ENCODE measurements around the gene PDGFRA. TPM values are rescaled to one million over a fixed set of nuclear protein-coding genes. Genes with fewer than 3 reads are reported as not detected.
A peak's percentile ranks its signal among the peaks of the same experiment; 100 is the strongest.

The PDGFRA gene
- total RNA-seq, 2 donors from 2014 or later, result 25.3 to 42.8 TPM

GRCh38 chr4:54228546-54228945 is 547 bp upstream of the PDGFRA start:
- Histone ChIP-seq H3K4me1 (peaks cover 0 to 67% of the 10 kb centered on the region in 2 donors), H3K9me3 (no peaks in the 10 kb centered on the region), H3K4me3 (peak overlapping the region; percentile 52 to 64), H3K27ac (peak overlapping the region; percentile 46 to 75), H3K27me3 (peaks cover 17 to 40% of the 10 kb centered on the region in 2 donors), H3K36me3 (no peaks in the 10 kb centered on the region)
- no peak for TF ChIP-seq CTCF (IDR thresholded peaks at IDR 0.05)
- DNase-seq (ENCODE audit: low spot score), result no peak

GRCh38 chr4:54229631-54230483 is 764 bp downstream of the PDGFRA start:
- H3K36me3 ChIP-seq, result no peaks in the 10 kb centered on the region
- H3K9me3 ChIP-seq, result no peaks in the 10 kb centered on the region
- peak overlapping the region; percentile 68 to 75 for H3K27ac ChIP-seq
- no peak for DNase-seq (ENCODE audit: low spot score)
- peak overlapping the region; percentile 52 to 64 for H3K4me3 ChIP-seq
- peaks cover 0 to 79% of the 10 kb centered on the region in 2 donors for H3K4me1 ChIP-seq
- TF ChIP-seq CTCF (IDR thresholded peaks at IDR 0.05), result no peak
- peaks cover 17 to 40% of the 10 kb centered on the region in 2 donors for H3K27me3 ChIP-seq

- Histone ChIP-seq H3K9me3 (no peaks in the 10 kb centered on the region), H3K4me1 (peaks cover 0 to 76% of the 10 kb centered on the region in 2 donors), H3K27ac (peak overlapping the region; percentile 68 to 75), H3K36me3 (no peaks in the 10 kb centered on the region), H3K27me3 (peaks cover 17 to 40% of the 10 kb centered on the region in 2 donors), H3K4me3 (peak overlapping the region; percentile 52 to 64)
- no peak for TF ChIP-seq CTCF (IDR thresholded peaks at IDR 0.05)
- peak; percentile 81 for DNase-seq (ENCODE audit: low spot score)
Measured at GRCh38 chr4:54230484-54231418, 1.7 kb downstream of the PDGFRA start.

GRCh38 chr4:54231419-54231767 is 2.3 kb downstream of the PDGFRA start:
- no peak for TF ChIP-seq CTCF (IDR thresholded peaks at IDR 0.05)
- Histone ChIP-seq H3K27ac (peak overlapping the region; percentile 68 to 75), H3K9me3 (no peaks in the 10 kb centered on the region), H3K36me3 (no peaks in the 10 kb centered on the region), H3K4me3 (peak overlapping the region; percentile 52 to 64), H3K4me1 (peaks cover 0 to 69% of the 10 kb centered on the region in 2 donors), H3K27me3 (peaks cover 17 to 40% of the 10 kb centered on the region in 2 donors)
- DNase-seq (ENCODE audit: low spot score), result no peak

GRCh38 chr4:54231768-54232688 is 2.9 kb downstream of the PDGFRA start:
- no peak for TF ChIP-seq CTCF (IDR thresholded peaks at IDR 0.05)
- Histone ChIP-seq H3K36me3 (no peaks in the 10 kb centered on the region), H3K9me3 (no peaks in the 10 kb centered on the region), H3K27ac (peak overlapping the region; percentile 68 to 75), H3K4me3 (peak overlapping the region; percentile 52 to 64), H3K4me1 (peaks cover 0 to 63% of the 10 kb centered on the region in 2 donors), H3K27me3 (peaks cover 17 to 40% of the 10 kb centered on the region in 2 donors)
- DNase-seq (ENCODE audit: low spot score), result peak; percentile 77

All from right atrium auricular region (tissue), 2 donors.